HG02938 (cell line): ENCODE measurements around the gene ZNF236.
"Not testable (repeated sequence)": the region's sequence is repeated elsewhere in the genome, so short reads cannot be mapped to it uniquely, and the experiment has no call there.

Experiments
- ATAC-seq: cut with Tn5 transposase; IDR thresholded peaks from one replicate; pipeline ENCODE4 v1.9.1; 2021; ENCODE audit warnings: mild to moderate bottlenecking, moderate library complexity; ENCODE audit not compliant: unreplicated experiment

ZNF236 gene

DNA sequence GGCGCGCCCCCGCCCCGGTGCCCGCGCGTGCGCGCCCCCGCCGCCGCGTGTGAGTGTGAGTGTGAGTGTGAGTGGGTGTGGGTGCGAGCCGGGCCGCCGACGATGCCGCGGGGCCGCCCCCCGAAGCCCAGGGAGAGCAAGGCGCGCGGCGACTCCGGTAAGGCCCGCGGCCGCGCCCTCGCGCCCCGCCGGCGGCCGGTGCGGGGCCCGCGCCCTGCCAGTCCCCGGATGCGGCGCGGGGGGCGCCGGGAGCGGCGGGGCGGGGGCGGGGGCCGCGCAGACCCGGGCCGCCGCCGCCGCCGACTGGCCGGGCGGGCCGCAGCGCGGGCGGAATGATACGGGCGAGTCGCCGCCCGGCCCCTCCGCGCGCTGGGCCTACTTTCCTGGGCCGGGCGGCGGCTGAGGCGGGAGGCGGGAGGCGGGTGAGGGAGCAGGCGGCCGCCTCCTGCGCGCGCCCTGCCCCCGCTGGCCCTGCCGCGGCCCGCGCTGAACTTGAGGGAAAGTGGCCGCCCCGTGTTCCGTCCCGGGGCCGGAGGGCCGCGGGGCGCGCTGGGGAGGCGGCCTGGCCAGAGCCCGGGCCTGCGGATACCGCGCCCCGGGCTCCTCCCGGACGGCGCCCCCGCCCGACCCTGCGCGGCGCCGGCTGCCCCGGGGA lies at the start of gene ZNF236:
TSS of gene ZNF236 (plus strand) at position 52 of the 655 bp plus-strand sequence. CDS start at position 103, 51 bp downstream.
- peak; percentile 36 for ATAC-seq

GRCh38 chr18:76772665-76773064 lies 49.7 kb upstream of the ZNF236 start:
- ATAC-seq: no peak

DNA sequence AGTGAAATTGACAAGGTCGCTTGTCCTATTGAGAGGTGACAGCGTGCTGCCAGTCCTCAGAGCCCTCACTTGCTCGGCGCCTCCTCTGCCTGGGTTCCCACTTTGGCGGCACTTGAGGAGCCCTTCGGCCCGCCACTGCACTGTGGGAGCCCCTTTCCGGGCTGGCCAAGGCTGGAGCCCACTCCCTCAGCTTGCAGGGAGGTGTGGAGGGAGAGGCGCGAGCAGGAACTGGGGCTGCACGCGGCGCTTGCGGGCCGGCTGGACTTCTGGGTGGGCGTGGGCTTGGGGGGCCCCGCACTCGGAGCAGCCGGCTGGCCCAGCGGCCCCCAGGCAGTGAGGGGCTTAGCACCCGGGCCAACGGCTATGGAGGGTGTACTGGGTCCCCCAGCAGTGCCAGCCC lies 45.3 kb upstream of the ZNF236 start:
- ATAC-seq: not testable (repeated sequence)

DNA sequence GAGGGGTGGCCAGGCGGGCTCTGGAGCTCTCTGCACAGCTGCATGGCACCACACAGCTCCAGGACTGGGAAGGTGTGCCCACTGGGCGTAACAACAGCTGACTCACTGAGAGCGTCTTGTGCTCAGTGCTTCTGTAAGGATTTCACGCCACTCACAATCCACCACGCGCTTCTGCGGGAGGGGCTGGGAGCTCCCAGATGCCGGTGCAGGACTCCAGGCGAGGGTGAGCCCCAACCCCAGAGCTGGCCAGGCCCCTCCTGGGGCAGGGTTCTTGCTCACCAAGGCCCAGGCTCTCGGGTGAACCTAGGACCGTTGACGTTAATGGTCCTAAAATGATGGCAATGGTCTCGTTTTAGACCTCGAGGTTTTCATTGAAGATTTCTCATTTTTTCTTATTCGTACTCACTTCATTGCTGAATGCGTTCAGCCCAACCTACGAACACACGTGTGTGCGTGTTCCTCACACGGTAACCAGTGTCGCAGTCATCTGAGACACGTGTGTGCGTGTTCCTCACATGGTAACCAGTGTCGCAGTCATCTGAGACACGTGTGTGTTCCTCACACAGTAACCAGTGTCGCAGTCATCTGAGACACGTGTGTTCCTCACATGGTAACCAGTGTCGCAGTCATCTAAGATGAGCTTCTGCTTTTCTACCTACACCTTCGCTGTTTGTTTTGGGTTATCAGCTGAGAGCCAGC lies 38.4 kb upstream of the ZNF236 start:
- no peak for ATAC-seq

- no peak for ATAC-seq
Measured at GRCh38 chr18:76785872-76786271, 36.5 kb upstream of the ZNF236 start.

DNA sequence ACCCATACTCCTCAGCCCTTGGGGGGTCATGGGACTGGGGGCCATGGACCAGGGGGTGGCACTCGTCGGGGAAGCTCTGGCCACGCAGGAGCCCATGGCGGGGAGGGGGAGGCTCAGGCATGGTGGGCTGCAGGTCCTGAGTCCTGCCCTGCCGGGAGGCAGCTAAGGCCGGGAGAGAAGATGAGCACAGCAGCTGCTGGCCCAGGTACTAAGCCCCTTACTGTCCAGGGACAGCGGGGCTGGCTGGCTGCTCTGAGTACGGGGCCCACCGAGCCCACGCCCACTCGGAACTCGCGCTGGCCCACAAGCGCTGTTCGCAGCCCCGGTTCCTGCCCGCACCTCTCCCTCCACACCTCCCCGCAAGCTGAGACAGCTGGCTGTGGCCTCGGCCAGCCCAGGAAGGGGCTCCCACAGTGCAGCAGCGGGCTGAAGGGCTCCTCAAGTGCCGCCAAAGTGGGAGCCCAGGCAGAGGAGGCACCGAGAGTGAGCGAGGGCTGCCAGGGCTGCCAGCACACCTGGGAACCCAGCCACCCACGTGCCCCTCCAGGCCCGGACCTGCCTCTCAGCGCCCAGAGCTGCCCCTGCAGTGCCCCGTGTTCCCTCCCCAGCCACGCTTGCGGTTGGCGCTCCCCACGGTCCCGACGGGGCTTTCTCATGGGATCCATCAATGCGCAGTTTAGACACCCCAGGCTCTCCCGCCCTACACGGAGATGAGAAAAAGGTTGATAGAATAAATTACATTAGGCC lies 33.6 kb upstream of the ZNF236 start:
- ATAC-seq: no peak

GRCh38 chr18:76791106-76791505 lies 31.3 kb upstream of the ZNF236 start:
- ATAC-seq: no peak

- ATAC-seq: no peak
Measured at GRCh38 chr18:76791642-76792041, 30.7 kb upstream of the ZNF236 start.

- no peak for ATAC-seq
Measured at GRCh38 chr18:76794326-76794725, 28.0 kb upstream of the ZNF236 start.

DNA sequence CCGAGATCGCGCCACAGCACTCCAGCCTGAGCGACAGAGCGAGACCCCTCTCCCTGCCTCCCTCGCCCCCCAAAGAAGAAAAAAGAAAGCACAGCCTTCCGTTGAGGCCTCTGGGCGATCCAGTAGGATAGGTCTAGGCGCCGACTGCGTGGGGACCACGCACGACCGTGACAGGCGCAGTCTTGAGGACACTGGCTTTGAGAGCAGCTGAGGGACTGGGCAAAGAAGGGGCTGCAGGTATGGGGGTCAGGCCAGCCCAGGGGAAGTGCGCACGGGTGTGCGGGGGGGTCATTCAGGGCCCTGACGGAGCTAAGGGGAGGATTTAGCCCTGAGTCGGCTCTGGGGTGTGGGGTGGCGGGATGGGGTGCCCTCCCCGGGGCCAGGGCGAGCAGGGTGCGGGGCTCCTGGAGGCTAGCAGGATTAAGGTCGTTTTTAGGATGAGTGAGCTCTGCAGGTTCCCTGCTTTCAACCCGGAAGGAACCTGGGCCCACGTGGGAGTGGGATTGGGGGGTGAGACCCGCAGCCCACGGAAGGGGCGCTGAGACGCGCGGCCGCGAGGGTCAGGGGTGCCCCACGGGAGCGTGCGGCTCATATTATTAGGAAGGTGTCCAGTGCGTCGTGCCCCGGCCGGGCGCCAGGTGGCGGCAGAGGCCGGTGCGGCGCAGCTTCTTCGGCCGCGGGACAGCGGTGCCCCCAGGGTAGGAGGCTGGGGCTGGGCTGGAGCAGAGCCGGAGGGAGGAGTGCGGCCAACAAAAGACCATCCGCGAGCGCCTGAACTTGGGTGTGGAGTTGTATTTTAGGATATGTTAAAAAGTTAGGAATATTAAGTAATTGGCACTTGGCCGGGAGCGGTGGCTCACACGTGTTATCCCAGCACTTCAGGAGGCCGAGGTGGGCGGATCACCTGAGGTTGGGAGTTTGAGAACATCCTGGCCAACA lies 20.5 kb upstream of the ZNF236 start:
- peak; percentile 83 for ATAC-seq

DNA sequence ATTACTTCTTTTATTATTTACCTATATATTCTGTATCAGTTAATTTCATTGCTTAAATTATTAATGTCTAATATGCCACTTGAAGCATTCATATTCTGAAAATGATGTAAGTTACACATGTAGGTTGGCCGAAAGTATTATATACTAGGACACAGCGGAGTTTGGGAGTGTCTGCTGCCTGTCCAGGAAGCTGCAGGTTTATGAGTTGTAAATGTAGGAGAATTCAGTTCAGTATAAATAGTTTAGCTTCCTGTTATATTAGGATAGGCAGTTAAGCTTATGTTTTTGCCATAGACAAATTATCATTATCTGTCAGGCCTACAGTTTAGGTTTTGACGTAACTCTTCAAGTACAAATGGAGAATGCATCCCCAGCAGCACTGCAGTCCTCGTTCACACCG lies 18.9 kb upstream of the ZNF236 start:
- ATAC-seq: no peak

- ATAC-seq: peak; percentile 69
Measured at GRCh38 chr18:76803814-76804213, 18.5 kb upstream of the ZNF236 start.

- no peak for ATAC-seq
Measured at GRCh38 chr18:76805221-76805620, 17.1 kb upstream of the ZNF236 start.

- no peak for ATAC-seq
Measured at GRCh38 chr18:76806301-76806700, 16.1 kb upstream of the ZNF236 start.

DNA sequence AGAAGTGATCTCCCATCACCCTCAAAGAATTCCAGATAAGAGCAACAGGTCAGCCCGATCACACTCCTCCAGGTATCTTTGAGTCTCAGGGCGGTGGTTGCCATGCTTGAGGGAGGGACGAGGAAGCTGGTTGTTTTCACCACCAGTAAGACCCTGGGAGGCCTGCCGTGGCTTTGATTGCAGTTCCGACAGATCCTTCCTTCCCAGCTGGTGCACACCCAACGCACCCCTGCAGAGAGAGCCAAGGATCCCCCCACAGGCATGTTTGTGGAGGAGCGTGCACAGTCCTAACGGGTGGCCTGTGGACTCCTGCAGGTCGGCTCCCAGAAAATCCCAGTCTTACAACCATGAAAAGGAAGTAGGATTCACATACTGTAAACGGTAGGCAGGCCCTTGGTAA lies 13.8 kb upstream of the ZNF236 start:
- ATAC-seq: no peak

DNA sequence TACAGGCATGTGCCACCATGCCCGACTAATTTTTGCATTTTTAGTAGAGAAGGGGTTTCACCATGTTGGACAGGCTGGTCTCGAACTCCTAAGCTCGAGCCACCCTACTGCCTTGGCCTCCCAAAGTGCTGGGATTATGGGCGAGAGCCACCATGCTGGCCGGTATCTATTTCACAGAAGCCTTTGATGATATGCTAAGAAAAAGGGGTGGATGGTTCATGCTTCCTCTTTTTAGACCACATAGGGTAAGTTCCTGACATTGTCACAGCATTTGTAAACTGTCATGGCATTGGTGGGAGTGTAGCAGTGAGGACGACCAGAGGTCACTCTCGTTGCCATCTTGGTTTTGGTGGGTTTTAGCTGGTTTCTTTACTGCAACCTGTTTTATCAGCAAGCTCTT lies 10.8 kb upstream of the ZNF236 start:
- ATAC-seq: not testable (repeated sequence)

DNA sequence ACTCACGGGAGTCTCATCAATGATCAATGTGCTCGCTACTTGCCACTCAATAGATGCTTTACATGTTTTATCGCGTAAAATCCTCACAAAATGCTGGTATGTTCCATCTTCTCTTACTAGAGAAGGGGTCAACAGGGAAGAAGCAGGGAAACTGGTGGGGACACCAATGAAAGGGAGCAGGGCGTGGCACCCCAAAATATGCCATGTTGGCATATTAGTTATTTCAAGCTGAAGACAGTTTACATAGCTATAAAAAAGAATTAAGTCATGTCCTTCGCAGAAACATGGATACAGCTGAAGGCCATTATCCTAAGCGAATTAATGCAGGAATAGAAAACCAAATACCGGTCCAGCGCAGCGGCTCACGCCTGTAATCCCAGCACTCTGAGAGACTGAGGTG lies 8.1 kb upstream of the ZNF236 start:
- ATAC-seq: no peak

DNA sequence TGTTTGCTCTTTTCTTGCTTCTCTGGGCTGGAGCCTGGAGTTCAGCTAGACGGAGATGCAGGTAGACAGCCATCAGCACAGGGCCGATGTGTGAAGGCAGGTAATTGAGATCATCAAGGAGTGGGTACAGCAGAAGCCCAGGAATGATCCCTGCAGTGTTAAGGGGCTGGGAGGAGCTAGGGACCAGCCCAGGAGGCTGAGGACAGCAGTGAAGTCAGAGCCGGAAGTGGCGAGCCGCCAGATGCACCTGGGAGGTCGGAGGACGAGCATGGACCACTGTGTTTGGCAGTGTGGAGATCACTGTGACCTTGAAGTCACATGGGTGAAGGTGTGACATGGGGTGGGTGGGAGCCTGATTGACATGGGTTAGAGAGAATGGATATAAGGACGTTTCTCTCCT lies 6.2 kb upstream of the ZNF236 start:
- ATAC-seq: no peak

- no peak for ATAC-seq
Measured at GRCh38 chr18:76817888-76818611, 4.3 kb upstream of the ZNF236 start.
